NCI-H524 (cell line): Measurements from ENCODE around the gene PDGFRB.

Experiments used
- DNase-seq, 2 experiments: peaks; one replicate each; lab custom pipeline; 2025; lab: John Stamatoyannopoulos, UW

The PDGFRB gene

DNA sequence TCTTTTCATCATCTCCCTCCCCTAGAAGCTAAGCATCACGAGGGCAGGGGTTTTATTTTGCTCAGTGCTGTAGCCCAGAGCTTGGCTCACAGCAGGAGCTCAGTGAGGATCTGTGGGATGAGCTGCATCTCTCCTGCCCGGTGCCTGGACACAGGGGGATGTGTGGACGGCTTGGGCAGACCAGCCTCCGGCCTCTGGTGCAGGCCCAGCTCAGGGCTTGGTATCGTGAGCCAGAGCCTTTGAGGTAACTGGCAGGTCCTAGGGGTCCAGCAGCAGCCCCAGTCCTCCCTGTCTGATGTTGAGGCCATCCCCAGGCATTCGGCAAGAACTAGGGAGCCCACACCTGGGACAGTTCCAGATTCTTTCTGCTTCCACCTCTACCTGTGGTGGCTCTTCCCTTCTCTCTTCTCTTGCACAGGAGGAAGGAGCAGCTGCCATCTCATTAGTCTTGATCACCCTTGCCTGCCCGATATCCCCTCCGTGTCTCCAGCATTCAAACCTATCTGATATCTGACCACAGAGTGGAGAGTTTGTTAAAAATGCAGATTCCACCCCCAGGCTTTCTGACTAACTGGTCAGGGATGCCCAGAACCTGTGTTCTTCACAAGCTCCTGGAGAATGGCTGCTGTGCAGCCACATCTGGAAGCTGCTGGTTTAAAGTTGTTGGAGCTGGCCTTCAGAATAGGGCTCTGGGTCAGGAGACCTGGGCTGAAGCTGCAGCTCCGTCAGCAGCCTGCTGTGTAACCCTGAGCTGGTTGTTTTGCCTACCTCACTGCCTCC is 26.3 kb upstream of the PDGFRB start:
- DNase-seq: no peak

DNA sequence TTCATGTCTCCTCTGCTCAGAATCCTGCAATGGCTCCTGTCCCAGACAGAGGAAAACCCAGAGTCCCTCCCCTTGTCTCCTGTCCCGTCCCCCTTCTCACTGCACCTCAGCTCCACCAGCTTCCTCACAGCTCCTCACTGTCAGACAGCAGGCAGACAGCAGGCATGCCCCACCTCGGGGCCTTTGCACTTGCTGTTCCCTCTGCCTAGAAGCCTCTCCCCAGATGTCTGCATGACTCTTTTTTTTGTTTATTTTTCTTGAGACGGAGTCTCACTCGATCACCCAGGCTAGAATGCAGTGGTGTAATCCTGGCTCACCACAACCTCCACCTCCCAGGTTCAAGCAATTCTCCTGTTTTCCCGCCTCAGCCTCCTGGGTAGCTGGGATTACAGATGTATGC is 25.4 kb upstream of the PDGFRB start:
- DNase-seq: no peak

DNA sequence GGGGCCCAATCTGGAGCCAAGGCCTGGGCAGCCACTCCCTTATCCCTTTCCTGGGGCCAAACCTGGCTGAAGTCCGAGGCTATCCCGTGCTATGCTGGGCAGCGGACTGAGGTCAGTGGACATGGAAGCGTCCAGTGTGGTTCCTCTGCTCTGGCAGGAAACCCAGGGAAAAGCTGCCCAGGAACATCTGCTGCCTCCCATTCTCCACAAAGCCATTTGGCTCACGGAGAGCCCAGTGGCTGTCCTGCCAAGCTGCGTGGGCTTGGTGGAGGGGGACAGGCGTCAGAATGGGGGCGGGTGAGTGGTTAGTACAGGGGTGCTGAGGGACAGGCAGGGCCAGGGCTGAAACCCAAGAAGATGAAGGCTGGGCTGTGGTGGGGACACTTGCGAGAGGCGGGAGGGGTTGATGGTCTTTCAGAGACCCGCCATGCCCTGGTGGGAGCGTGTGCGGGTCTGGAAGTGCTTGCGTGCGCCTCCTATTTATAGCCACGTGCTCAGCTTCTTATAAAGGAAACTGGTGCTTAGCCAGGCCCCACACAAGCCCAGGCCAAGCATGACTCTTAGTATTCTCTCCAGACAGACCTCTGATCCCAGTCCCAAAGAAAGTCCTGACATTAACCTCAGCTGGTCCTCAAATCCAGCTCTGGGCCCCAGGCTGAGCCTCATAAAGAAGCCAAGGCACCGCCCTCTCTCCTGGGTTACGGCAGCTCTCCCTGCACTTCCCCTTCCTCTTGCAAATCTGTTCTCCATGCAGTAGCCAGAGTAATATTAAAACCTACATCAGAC is 24.8 kb upstream of the PDGFRB start:
- no peak for DNase-seq

GRCh38 chr5:150179019-150179620 is 23.5 kb upstream of the PDGFRB start:
- DNase-seq: peak in 1 of 2 experiments; percentile 16

DNA sequence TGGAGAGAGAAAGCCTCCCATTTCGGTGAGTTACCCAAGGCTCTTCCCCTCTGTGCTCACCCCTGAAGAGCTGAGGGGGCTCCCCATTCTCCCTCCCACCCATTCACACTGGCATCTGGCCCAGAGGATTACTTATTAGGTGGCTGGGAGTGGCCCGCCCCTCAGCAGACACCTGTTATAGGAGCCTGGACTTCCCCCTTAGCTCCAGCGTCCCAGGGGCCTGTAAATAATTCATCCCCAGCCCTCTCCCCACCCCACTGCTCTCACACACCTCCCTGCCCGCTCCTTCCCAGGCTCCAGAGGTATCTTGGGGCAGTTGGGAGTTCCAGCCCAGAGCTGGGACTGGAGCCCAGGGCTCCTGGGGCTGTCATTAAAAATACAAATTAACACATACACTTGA is 22.6 kb upstream of the PDGFRB start:
- DNase-seq: peak in 1 of 2 experiments; percentile 64

- DNase-seq: no peak
Observed at GRCh38 chr5:150177721-150178120, 22.1 kb upstream of the PDGFRB start.

- DNase-seq: no peak
Observed at GRCh38 chr5:150176745-150177477, 21.3 kb upstream of the PDGFRB start.

DNA sequence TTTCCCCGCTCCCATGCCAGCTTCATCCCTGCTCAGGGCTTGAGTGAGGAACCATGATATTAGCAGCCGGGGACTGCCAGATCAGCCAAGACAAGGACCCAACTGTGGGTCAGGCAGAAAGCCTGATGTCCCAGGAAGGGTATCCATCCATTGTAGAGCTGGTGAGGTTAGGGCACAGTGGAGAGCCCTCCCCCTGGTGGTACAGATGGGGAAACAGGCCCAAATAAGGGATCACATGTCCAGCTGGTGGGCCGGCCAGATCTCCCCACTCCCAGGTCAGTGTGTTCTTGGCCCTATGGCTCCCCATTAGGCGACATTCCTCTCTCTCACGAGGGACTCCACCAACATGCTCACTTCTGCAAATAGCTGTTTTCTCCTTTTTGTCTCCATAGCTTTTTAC is 19.9 kb upstream of the PDGFRB start:
- peak in 1 of 2 experiments; percentile 23 for DNase-seq

GRCh38 chr5:150175076-150175475 is 19.4 kb upstream of the PDGFRB start:
- DNase-seq: no peak

- no peak for DNase-seq
Observed at GRCh38 chr5:150174285-150174684, 18.6 kb upstream of the PDGFRB start.

DNA sequence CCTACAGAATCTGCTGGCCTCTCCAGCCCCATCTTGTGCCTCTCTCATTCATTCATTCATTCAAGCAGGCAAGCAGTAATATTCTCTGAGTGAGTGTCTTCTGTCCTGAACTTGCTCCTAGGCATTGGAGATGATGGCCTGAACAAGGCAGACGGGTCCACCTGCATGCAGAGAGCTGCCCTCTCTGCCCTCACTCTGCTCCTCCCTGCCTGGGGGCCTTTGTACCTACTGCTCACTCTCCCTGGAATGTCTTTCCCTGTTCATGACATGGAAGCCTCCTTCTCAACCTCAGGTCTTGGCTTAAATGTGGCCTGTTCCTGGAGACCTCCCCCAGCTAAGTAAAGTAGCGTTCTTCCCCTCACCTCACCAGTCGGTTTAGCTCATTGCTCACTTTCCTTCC is 17.5 kb upstream of the PDGFRB start:
- DNase-seq: no peak

GRCh38 chr5:150172556-150172955 is 16.9 kb upstream of the PDGFRB start:
- no peak for DNase-seq

GRCh38 chr5:150172145-150172544 is 16.5 kb upstream of the PDGFRB start:
- DNase-seq: no peak

- no peak for DNase-seq
Observed at GRCh38 chr5:150168864-150169263, 13.2 kb upstream of the PDGFRB start.

GRCh38 chr5:150167908-150168307 is 12.3 kb upstream of the PDGFRB start:
- no peak for DNase-seq

- no peak for DNase-seq
Observed at GRCh38 chr5:150167512-150167850, 11.8 kb upstream of the PDGFRB start.

DNA sequence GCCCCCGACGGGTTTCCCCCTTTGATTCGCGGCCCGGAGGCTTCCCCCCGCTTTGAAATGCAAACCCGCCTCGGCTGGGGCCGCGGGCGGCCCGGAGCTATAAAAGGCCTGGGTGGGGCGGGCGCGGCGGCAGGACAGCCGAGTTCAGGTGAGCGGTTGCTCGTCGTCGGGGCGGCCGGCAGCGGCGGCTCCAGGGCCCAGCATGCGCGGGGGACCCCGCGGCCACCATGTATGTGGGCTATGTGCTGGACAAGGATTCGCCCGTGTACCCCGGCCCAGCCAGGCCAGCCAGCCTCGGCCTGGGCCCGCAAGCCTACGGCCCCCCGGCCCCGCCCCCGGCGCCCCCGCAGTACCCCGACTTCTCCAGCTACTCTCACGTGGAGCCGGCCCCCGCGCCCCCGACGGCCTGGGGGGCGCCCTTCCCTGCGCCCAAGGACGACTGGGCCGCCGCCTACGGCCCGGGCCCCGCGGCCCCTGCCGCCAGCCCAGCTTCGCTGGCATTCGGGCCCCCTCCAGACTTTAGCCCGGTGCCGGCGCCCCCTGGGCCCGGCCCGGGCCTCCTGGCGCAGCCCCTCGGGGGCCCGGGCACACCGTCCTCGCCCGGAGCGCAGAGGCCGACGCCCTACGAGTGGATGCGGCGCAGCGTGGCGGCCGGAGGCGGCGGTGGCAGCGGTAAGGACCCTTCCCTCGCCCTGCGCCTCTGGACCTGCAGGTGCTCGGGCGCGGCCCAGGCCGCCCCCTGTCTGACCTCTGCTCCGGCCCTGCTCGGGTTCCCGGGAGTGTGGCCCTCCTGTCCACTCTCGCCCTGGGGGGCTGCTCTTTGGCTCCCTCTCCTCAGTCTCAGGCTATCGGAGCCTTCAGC is 11.2 kb upstream of the PDGFRB start, which contains the start of gene CDX1:
Gene CDX1, plus strand, starts transcription at position 129 of the 862 bp plus-strand sequence. Its CDS starts 99 bp downstream, at position 228.
- no peak for DNase-seq

- DNase-seq: no peak
Observed at GRCh38 chr5:150166037-150166649, 10.5 kb upstream of the PDGFRB start.

DNA sequence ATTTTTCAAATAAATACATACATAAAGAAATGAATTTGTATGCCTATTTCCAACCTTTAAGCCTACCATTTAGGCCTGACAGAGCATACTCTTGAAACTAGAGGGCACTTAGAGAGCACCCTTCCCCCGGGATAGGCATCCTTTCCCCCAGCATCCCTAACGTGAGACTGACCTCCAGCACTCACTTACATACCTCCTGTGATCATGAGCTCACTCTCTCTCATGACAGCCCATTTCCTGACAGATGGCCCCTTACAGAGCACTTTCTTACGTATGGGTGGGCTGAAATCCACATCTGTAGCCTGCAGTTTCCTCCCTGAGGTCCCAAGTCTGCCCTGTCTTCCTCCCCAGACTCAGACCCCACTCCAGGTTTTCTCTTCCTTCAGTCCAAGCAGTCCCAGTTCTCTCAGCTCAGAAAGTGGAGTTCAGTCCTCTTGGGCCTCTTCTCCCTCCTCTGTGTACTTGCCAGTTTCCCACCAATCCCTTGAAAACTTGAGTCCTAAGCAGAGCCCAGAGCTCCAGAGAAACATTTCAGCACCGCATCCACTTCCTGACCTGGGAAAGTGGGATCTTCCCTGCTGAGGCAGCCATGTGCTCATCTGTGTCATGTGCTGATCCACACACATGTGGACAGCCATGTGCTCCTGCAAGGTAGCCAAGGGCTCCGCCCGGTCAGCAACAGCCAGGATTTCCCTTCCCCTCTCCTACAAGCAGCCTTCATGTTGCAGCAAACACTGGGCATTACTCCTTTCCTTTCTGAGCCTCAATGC is 8.8 kb upstream of the PDGFRB start:
- DNase-seq: peak in 1 of 2 experiments; percentile 5

- peak in 1 of 2 experiments; percentile 5 for DNase-seq
Observed at GRCh38 chr5:150163547-150164059, 8.0 kb upstream of the PDGFRB start.
